ENCODE data around the gene WRNIP1. TPM values are rescaled to one million over a fixed set of nuclear protein-coding genes. Genes with fewer than 3 reads are reported as not detected.

WRNIP1 gene
- total RNA-seq, 1 donor from 2014 or later: 34.6 TPM

DNA sequence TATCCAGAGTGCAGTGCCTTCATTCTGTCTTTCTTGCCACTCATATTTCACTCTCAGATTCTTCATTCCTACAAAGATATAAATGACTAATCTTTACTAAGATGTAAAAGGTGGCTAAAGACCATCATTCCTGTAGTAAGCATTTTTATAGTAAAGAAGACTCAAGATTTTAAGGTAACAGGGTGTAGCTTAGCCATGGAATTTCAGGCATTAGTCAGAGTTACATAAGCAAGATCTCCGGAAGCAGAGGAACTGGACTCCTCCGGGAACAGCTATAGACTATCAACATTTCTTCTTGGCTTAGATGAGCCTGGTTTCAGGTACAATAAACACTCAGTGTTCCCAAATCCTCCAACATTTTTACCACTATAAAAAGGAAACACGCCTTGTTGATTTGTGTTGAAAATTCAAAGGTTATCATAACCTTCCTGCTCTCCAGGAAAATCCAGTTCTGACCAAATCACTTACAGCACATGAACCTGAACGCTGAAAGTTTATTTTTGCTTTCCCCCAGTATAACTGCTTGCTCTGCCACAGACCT, 52.8 kb downstream of the WRNIP1 start:
- TF ChIP-seq, protein P1, sequence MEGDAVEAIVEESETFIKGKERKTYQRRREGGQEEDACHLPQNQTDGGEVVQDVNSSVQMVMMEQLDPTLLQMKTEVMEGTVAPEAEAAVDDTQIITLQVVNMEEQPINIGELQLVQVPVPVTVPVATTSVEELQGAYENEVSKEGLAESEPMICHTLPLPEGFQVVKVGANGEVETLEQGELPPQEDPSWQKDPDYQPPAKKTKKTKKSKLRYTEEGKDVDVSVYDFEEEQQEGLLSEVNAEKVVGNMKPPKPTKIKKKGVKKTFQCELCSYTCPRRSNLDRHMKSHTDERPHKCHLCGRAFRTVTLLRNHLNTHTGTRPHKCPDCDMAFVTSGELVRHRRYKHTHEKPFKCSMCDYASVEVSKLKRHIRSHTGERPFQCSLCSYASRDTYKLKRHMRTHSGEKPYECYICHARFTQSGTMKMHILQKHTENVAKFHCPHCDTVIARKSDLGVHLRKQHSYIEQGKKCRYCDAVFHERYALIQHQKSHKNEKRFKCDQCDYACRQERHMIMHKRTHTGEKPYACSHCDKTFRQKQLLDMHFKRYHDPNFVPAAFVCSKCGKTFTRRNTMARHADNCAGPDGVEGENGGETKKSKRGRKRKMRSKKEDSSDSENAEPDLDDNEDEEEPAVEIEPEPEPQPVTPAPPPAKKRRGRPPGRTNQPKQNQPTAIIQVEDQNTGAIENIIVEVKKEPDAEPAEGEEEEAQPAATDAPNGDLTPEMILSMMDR (IDR thresholded peaks at IDR 0.05): no peak
- H3K4me1 Mint-ChIP-seq (ENCODE audit: low read depth): peaks cover 29% of the 10 kb centered on the region
- DNase-seq (ENCODE audit: low spot score): no peak
- H3K27ac Mint-ChIP-seq (ENCODE audit: unreplicated experiment): peak overlapping the region; percentile 96
- no peaks in the 10 kb centered on the region for H3K27me3 Mint-ChIP-seq (ENCODE audit: low read depth)
- peaks cover 3% of the 10 kb centered on the region for H3K36me3 Mint-ChIP-seq (ENCODE audit: low read depth)
- peak overlapping the region; percentile 50 for H3K4me3 Mint-ChIP-seq (ENCODE audit: unreplicated experiment)
- H3K9me3 Mint-ChIP-seq (ENCODE audit: low read depth): peaks cover 20% of the 10 kb centered on the region

DNA sequence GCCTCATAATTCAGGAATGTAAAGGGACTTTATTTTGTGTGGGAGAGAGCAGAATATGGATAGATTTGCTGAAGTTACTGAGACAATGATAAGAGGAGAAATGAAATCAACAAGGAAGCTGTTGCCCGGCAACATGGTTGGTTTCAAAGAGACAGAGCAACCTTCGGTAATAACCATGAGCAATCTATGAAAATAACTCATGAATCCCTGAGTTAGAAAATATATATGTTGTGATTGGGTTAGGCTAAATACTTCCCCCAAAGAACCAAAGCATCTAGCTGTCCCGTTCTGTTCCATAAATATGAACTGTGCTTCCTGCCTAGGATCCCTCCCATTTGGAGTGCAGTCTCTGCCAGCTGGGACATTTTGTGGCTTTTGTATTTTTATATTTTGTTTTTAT, 53.4 kb downstream of the WRNIP1 start:
- Mint-ChIP-seq H3K9me3 (ENCODE audit: low read depth) (peaks cover 20% of the 10 kb centered on the region), H3K27ac (ENCODE audit: unreplicated experiment) (peak overlapping the region; percentile 96), H3K27me3 (ENCODE audit: low read depth) (no peaks in the 10 kb centered on the region), H3K36me3 (ENCODE audit: low read depth) (peaks cover 3% of the 10 kb centered on the region), H3K4me3 (ENCODE audit: unreplicated experiment) (peak overlapping the region; percentile 50), H3K4me1 (ENCODE audit: low read depth) (peaks cover 29% of the 10 kb centered on the region)
- TF ChIP-seq, protein P1 (IDR thresholded peaks at IDR 0.05): no peak
- DNase-seq (ENCODE audit: low spot score): no peak

DNA sequence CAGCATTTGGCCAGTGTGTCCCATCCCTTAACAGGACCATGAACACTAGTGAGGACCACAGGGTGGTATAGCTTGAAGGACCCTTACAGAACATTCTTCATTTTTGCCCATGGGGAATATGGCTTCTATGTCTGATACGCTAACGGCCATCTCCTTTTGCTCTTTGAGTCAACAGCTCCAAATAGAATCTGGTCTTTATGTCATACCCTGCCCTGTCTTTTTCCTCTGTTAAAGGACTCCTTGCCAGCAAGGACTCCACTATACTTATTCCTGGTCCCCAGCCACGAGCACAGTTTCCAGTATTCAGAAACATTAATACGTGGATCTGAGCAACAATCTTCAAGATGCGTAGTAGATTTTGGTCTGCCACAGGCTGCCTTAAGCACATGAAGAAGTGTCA, 53.9 kb downstream of the WRNIP1 start:
- Mint-ChIP-seq H3K4me1 (ENCODE audit: low read depth) (peaks cover 29% of the 10 kb centered on the region), H3K9me3 (ENCODE audit: low read depth) (peaks cover 20% of the 10 kb centered on the region), H3K27ac (ENCODE audit: unreplicated experiment) (peak overlapping the region; percentile 96), H3K36me3 (ENCODE audit: low read depth) (peaks cover 3% of the 10 kb centered on the region), H3K4me3 (ENCODE audit: unreplicated experiment) (no peak overlapping the region), H3K27me3 (ENCODE audit: low read depth) (no peaks in the 10 kb centered on the region)
- TF ChIP-seq, protein P1 (IDR thresholded peaks at IDR 0.05): no peak
- DNase-seq (ENCODE audit: low spot score): no peak

DNA sequence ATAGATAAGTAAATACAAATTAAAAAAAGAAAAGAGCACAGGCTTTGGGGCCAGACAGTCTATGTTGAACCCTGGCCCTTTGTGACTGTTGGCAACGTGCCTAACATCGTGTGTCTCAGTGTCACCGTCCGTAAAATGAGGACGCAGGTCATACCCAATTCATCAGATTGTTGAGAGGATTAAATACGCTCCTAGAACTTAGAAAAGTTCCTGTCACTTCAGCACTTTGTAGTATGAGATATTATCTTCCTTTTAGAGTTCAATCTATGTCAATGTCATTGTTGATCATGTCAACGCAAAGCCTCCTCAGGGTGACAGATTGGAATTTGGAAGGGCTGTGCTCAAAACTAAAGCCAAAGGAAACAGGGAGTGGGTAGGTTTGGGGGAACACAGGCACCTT, 54.8 kb downstream of the WRNIP1 start:
- Mint-ChIP-seq H3K9me3 (ENCODE audit: low read depth) (peaks cover 20% of the 10 kb centered on the region), H3K36me3 (ENCODE audit: low read depth) (peaks cover 3% of the 10 kb centered on the region), H3K4me3 (ENCODE audit: unreplicated experiment) (no peak overlapping the region), H3K27me3 (ENCODE audit: low read depth) (no peaks in the 10 kb centered on the region), H3K27ac (ENCODE audit: unreplicated experiment) (no peak overlapping the region), H3K4me1 (ENCODE audit: low read depth) (peaks cover 29% of the 10 kb centered on the region)
- TF ChIP-seq, protein P1 (IDR thresholded peaks at IDR 0.05): no peak
- no peak for DNase-seq (ENCODE audit: low spot score)

DNA sequence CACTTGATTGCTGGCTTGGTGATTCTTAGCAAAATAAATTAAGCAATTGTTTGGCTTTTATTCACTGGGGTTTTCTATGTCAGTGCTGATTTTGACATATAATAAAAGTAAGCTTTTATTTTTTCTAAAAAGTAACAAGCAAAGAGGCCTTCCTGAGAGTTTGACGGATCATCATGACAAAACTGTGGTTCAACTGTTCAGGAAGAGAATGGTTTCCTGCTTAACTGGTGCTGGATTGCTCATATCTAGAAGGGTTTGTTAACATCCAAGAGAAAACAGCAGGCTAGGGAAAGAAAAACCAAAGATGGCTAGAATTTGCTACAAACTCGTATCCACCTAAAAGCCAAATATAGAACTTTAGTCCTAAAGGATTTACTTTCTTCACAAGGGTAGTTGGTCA, 55.2 kb downstream of the WRNIP1 start:
- no peaks in the 10 kb centered on the region for H3K27me3 Mint-ChIP-seq (ENCODE audit: low read depth)
- peaks cover 29% of the 10 kb centered on the region for H3K4me1 Mint-ChIP-seq (ENCODE audit: low read depth)
- peaks cover 3% of the 10 kb centered on the region for H3K36me3 Mint-ChIP-seq (ENCODE audit: low read depth)
- DNase-seq (ENCODE audit: low spot score): no peak
- H3K27ac Mint-ChIP-seq (ENCODE audit: unreplicated experiment): peak overlapping the region; percentile 7
- H3K4me3 Mint-ChIP-seq (ENCODE audit: unreplicated experiment): no peak overlapping the region
- H3K9me3 Mint-ChIP-seq (ENCODE audit: low read depth): peaks cover 16% of the 10 kb centered on the region
- TF ChIP-seq, protein P1 (IDR thresholded peaks at IDR 0.05): no peak
